ENCODE measurements around the gene FAU.

FAU gene

GRCh38 chr11:65130631-65131416 is 8.9 kb upstream of the FAU start:
- no peak for TF ChIP-seq FOXP2 (optimal IDR thresholded peaks at IDR 0.05; ENCODE audit: borderline replicate concordance, extremely low read depth, extremely low read length, insufficient read depth)
- TF ChIP-seq TAF1 (IDR thresholded peaks at IDR 0.05; ENCODE audit: borderline replicate concordance, insufficient read depth, low read length) = no peak
- no peak for TF ChIP-seq REST (IDR thresholded peaks at IDR 0.05; ENCODE audit: insufficient read depth in 1 of 2, low read depth in 2 of 2, low read length in 2 of 2)
- no peak for TF ChIP-seq POLR2AphosphoS5 (IDR thresholded peaks at IDR 0.05; ENCODE audit: low read depth, low read length)
- TF ChIP-seq SIN3A (IDR thresholded peaks at IDR 0.05; ENCODE audit: borderline replicate concordance, insufficient read depth, low read length) = no peak

- TF ChIP-seq POLR2AphosphoS5 (IDR thresholded peaks at IDR 0.05; ENCODE audit: low read depth, low read length) (no peak), REST (IDR thresholded peaks at IDR 0.05; ENCODE audit: insufficient read depth in 1 of 2, low read depth in 2 of 2, low read length in 2 of 2) (no peak), SIN3A (IDR thresholded peaks at IDR 0.05; ENCODE audit: borderline replicate concordance, insufficient read depth, low read length) (no peak), TAF1 (IDR thresholded peaks at IDR 0.05; ENCODE audit: borderline replicate concordance, insufficient read depth, low read length) (no peak), FOXP2 (optimal IDR thresholded peaks at IDR 0.05; ENCODE audit: borderline replicate concordance, extremely low read depth, extremely low read length, insufficient read depth) (no peak)
These were observed 7.9 kb upstream of the FAU start for GRCh38 chr11:65129649-65130441.

- TF ChIP-seq POLR2AphosphoS5 (IDR thresholded peaks at IDR 0.05; ENCODE audit: low read depth, low read length) (peak; percentile 33; the same call in 1 of the 2 replicates), TAF1 (IDR thresholded peaks at IDR 0.05; ENCODE audit: borderline replicate concordance, insufficient read depth, low read length) (no peak)
These were observed 6.5 kb upstream of the FAU start for GRCh38 chr11:65128182-65129145.

GRCh38 chr11:65127473-65128181 is 5.7 kb upstream of the FAU start:
- TF ChIP-seq POLR2AphosphoS5 (IDR thresholded peaks at IDR 0.05; ENCODE audit: low read depth, low read length) = no peak
- TF ChIP-seq FOXP2 (optimal IDR thresholded peaks at IDR 0.05; ENCODE audit: borderline replicate concordance, extremely low read depth, extremely low read length, insufficient read depth) = no peak
- no peak for TF ChIP-seq SIN3A (IDR thresholded peaks at IDR 0.05; ENCODE audit: borderline replicate concordance, insufficient read depth, low read length)
- TF ChIP-seq TAF1 (IDR thresholded peaks at IDR 0.05; ENCODE audit: borderline replicate concordance, insufficient read depth, low read length) = no peak
- TF ChIP-seq REST (IDR thresholded peaks at IDR 0.05; ENCODE audit: insufficient read depth in 1 of 2, low read depth in 2 of 2, low read length in 2 of 2) = no peak
